Endothelial cell (in vitro differentiated cells): Measurements from ENCODE around the gene IFNL2. TPM values are rescaled to one million over a fixed set of nuclear protein-coding genes. Genes with fewer than 3 reads are reported as not detected.

ENCODE experiments used
- DNase-seq: peaks from one replicate; pipeline ENCODE4 v3.0.0; 2021; ENCODE audit warnings: low spot score
- H3K27ac Mint-ChIP-seq: one replicate; pipeline ENCODE4 v1.8.0; 2021; ENCODE audit warnings: mixed read lengths, inconsistent platforms; ENCODE audit not compliant: unreplicated experiment
- H3K27me3 Mint-ChIP-seq: one replicate; pipeline ENCODE4 v1.8.0; 2021; ENCODE audit warnings: mild to moderate bottlenecking, moderate library complexity, mixed read lengths, inconsistent platforms; ENCODE audit not compliant: unreplicated experiment
- H3K36me3 Mint-ChIP-seq: one replicate; pipeline ENCODE4 v1.8.0; 2021; ENCODE audit warnings: mild to moderate bottlenecking, low read depth, mixed read lengths, inconsistent platforms; ENCODE audit not compliant: unreplicated experiment
- H3K4me1 Mint-ChIP-seq: one replicate; pipeline ENCODE4 v1.8.0; 2021; ENCODE audit warnings: mild to moderate bottlenecking, mixed read lengths, inconsistent platforms; ENCODE audit not compliant: unreplicated experiment
- H3K4me3 Mint-ChIP-seq: one replicate; pipeline ENCODE4 v1.8.0; 2021; ENCODE audit warnings: mild to moderate bottlenecking, mixed read lengths, inconsistent platforms; ENCODE audit not compliant: unreplicated experiment
- H3K9me3 Mint-ChIP-seq: one replicate; pipeline ENCODE4 v1.8.0; 2021; ENCODE audit warnings: mixed read lengths, inconsistent platforms; ENCODE audit not compliant: unreplicated experiment
- total RNA-seq: library from RNA; stranded (reverse); fragmentation: NEBNext Ultra II Directional; extraction: Animal tissue kit (Norgen Biotek cat#: 25700); gene quantifications from one replicate; pipeline ENCODE4 v1.2.1, GENCODE V29; 2021; ENCODE audit not compliant: unreplicated experiment
- TF ChIP-seq, protein P1 (sequence below): fragments of 200-600 bp; sonication (generic); IDR thresholded peaks from one replicate; pipeline ENCODE4 v1.5.0; 2021; ENCODE audit warnings: antibody characterized with exemption; ENCODE audit not compliant: unreplicated experiment

The IFNL2 gene
- total RNA-seq, 1 donor from 2014 or later = not detected

GRCh38 chr19:39318690-39319089, 50.5 kb downstream of the IFNL2 start:
- DNase-seq = no peak

GRCh38 chr19:39319098-39319891, 51.1 kb downstream of the IFNL2 start:
- Mint-ChIP-seq H3K27me3 (peaks cover 25% of the 10 kb centered on the region), H3K4me1 (peaks cover 12% of the 10 kb centered on the region), H3K9me3 (no peaks in the 10 kb centered on the region), H3K27ac (peak overlapping the region; percentile 46), H3K4me3 (peak overlapping the region; percentile 75), H3K36me3 (peaks cover 12% of the 10 kb centered on the region)
- TF ChIP-seq, protein P1, sequence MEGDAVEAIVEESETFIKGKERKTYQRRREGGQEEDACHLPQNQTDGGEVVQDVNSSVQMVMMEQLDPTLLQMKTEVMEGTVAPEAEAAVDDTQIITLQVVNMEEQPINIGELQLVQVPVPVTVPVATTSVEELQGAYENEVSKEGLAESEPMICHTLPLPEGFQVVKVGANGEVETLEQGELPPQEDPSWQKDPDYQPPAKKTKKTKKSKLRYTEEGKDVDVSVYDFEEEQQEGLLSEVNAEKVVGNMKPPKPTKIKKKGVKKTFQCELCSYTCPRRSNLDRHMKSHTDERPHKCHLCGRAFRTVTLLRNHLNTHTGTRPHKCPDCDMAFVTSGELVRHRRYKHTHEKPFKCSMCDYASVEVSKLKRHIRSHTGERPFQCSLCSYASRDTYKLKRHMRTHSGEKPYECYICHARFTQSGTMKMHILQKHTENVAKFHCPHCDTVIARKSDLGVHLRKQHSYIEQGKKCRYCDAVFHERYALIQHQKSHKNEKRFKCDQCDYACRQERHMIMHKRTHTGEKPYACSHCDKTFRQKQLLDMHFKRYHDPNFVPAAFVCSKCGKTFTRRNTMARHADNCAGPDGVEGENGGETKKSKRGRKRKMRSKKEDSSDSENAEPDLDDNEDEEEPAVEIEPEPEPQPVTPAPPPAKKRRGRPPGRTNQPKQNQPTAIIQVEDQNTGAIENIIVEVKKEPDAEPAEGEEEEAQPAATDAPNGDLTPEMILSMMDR = no peak
- no peak for DNase-seq

More at GRCh38 chr19:39318690-39319089, 50.5 kb downstream of the IFNL2 start:
- Mint-ChIP-seq H3K4me3 (peak overlapping the region; percentile 75), H3K27me3 (peaks cover 25% of the 10 kb centered on the region), H3K36me3 (peaks cover 12% of the 10 kb centered on the region), H3K4me1 (peaks cover 12% of the 10 kb centered on the region), H3K27ac (no peak overlapping the region), H3K9me3 (no peaks in the 10 kb centered on the region)
- TF ChIP-seq, protein P1 = no peak

Other genes starting within 250 kb of the IFNL2 start
- gene FBXO27, start 235.8 kb upstream of the IFNL2 start, total RNA-seq = 4.0 TPM
- 0.46 TPM for gene ACP7, start 184.0 kb upstream of the IFNL2 start, total RNA-seq
- gene PAK4, start 142.6 kb upstream of the IFNL2 start, total RNA-seq = 48.8 TPM
- gene NCCRP1, start 71.4 kb upstream of the IFNL2 start, total RNA-seq = not detected
- not detected for gene SYCN, start 64.1 kb upstream of the IFNL2 start, total RNA-seq
- not detected for gene IFNL3, start 23.4 kb upstream of the IFNL2 start, total RNA-seq
- not detected for gene IFNL4, start 19.5 kb upstream of the IFNL2 start, total RNA-seq
- not detected for gene IFNL1, start 28.0 kb downstream of the IFNL2 start, total RNA-seq
- 0.33 TPM for gene LRFN1, start 52.5 kb downstream of the IFNL2 start, total RNA-seq
- 36.2 TPM for gene GMFG, start 67.6 kb downstream of the IFNL2 start, total RNA-seq
- 127 TPM for gene SAMD4B, start 74.0 kb downstream of the IFNL2 start, total RNA-seq
- 31.7 TPM for gene PAF1, start 122.7 kb downstream of the IFNL2 start, total RNA-seq
- gene MED29, start 123.0 kb downstream of the IFNL2 start, total RNA-seq = 32.4 TPM
- gene ZFP36, start 138.5 kb downstream of the IFNL2 start, total RNA-seq = 10.2 TPM
- 172 TPM for gene PLEKHG2, start 144.3 kb downstream of the IFNL2 start, total RNA-seq
- 2,151 TPM for gene RPS16, start 167.6 kb downstream of the IFNL2 start, total RNA-seq
- 139 TPM for gene SUPT5H, start 177.2 kb downstream of the IFNL2 start, total RNA-seq
- gene TIMM50, start 212.4 kb downstream of the IFNL2 start, total RNA-seq = 86.2 TPM
- 42.7 TPM for gene DLL3, start 230.6 kb downstream of the IFNL2 start, total RNA-seq
- 2.9 TPM for gene SELENOV, start 246.7 kb downstream of the IFNL2 start, total RNA-seq